K562 (cell line): ENCODE data around the gene AP2A2. TPM values are rescaled to one million over a fixed set of nuclear protein-coding genes. Genes with fewer than 3 reads are reported as not detected.

Experiments used
- ATAC-seq: fragments of 200-7000 bp; cut with Tn5 transposase; 3 replicates; pipeline ENCODE4 v1.9.1; 2020; ENCODE audit warnings: moderate library complexity
- BruUV-seq: library from RNA; stranded (reverse); fragments of 400-500 nt; replicated peaks from 2 replicates; lab custom pipeline; 2021; lab: Mats Ljungman, UMichigan
- CTCF ChIA-PET: fragments of 300-600 bp; formaldehyde crosslinking; extraction: SDS; loops from one replicate; lab custom pipeline; 2021; ENCODE audit warnings: low intra/inter-chr PET ratio; lab: Yijun Ruan, JAX
- POLR2A ChIA-PET: fragments of 300-600, 350-650 bp; sonication (Branson Sonifier 250); formaldehyde crosslinking; extraction: SDS; loops from one replicate; lab custom pipeline; 2021; ENCODE audit warnings: antibody characterized with exemption, inconsistent platforms; lab: Yijun Ruan, JAX
- DNase-seq, 4 experiments: peaks; one replicate each; pipeline versions ENCODE4 v3.0.0 to v3.0.0-alpha.2; 2011 to 2018; ENCODE audit warnings: low spot score in 3 of 4, mixed read lengths in 3 of 4; ENCODE audit errors: extremely low read depth in 1 of 4
- FAIRE-seq: peaks from 2 replicates; lab custom pipeline; 2011; peaks lifted over from hg19 to GRCh38; lab: Jason Lieb, UNC
- H2AFZ ChIP-seq: 2 replicates; pipeline ENCODE4 v1.6.0; 2011; ENCODE audit warnings: low read depth, low read length, control low read depth, inconsistent platforms
- H3K27ac ChIP-seq: fragments of 200-600 bp; 3 replicates; pipeline ENCODE4 v1.8.0; 2011; ENCODE audit warnings: low read depth, mild to moderate bottlenecking, control low read depth, inconsistent platforms, low read length, moderate library complexity, mixed read lengths; ENCODE audit errors: extremely low read depth
- H3K27me3 ChIP-seq, 2 experiments: fragments of 300-600 bp in 1 of 2; 2 replicates in 1 of 2; 3 replicates in 1 of 2; pipeline versions ENCODE4 v1.6.0 to v1.8.0; 2011; ENCODE audit warnings: inconsistent platforms in 2 of 2, low read length in 2 of 2, mild to moderate bottlenecking in 1 of 2, mixed read lengths in 1 of 2, moderate library complexity in 1 of 2; ENCODE audit not compliant: control insufficient read depth in 2 of 2, insufficient read depth in 2 of 2
- H3K36me3 ChIP-seq: fragments of 300-600 bp; 3 replicates; pipeline ENCODE4 v1.8.0; 2011; ENCODE audit warnings: mild to moderate bottlenecking, low read length, inconsistent platforms; ENCODE audit not compliant: control insufficient read depth, insufficient read depth
- H3K4me1 ChIP-seq, 2 experiments: fragments of 200-600 bp in 1 of 2; replicated peaks in 1 of 2; 2 replicates in 1 of 2; 3 replicates in 1 of 2; pipeline versions ENCODE4 v1.5.1 to v1.8.0; 2011; ENCODE audit warnings: inconsistent platforms in 2 of 2, low read length in 2 of 2, mild to moderate bottlenecking in 1 of 2, mixed read lengths in 1 of 2, moderate library complexity in 1 of 2; ENCODE audit not compliant: control insufficient read depth in 2 of 2, insufficient read depth in 2 of 2
- H3K4me2 ChIP-seq: 2 replicates; pipeline ENCODE4 v1.6.1; 2011; ENCODE audit warnings: low read length, control low read depth, inconsistent platforms, mixed read lengths; ENCODE audit not compliant: insufficient read depth
- H3K4me3 ChIP-seq: fragments of 200-600 bp; sonication (generic), shearing (Covaris generic); 2 replicates; pipeline ENCODE4 v1.5.1; 2016; ENCODE audit warnings: control low read depth, inconsistent platforms
- H3K79me2 ChIP-seq: fragments of 200-600 bp; 3 replicates; pipeline ENCODE4 v1.8.0; 2011; ENCODE audit warnings: low read length, inconsistent platforms; ENCODE audit not compliant: control insufficient read depth, insufficient read depth
- H3K9ac ChIP-seq, 2 experiments: 2 replicates each; pipeline versions ENCODE4 v1.6.0 to v1.6.1; 2011; ENCODE audit warnings: low read depth in 2 of 2, low read length in 2 of 2, control low read depth in 1 of 2, inconsistent platforms in 1 of 2, mild to moderate bottlenecking in 1 of 2, mixed read lengths in 1 of 2; ENCODE audit not compliant: insufficient read depth in 1 of 2
- H3K9me1 ChIP-seq: one replicate; pipeline ENCODE4 v1.6.0; 2011; ENCODE audit warnings: inconsistent platforms, mild to moderate bottlenecking, low read length, moderate library complexity; ENCODE audit not compliant: control insufficient read depth, insufficient read depth
- H3K9me3 ChIP-seq: replicated peaks from 2 replicates; pipeline ENCODE4 v1.5.1; 2011; ENCODE audit warnings: low read depth, low read length, inconsistent platforms; ENCODE audit not compliant: control insufficient read depth, insufficient read depth
- H4K20me1 ChIP-seq: replicated peaks from 2 replicates; pipeline ENCODE4 v1.6.1; 2011; ENCODE audit warnings: low read length, inconsistent platforms, mixed read lengths; ENCODE audit not compliant: control insufficient read depth, insufficient read depth
- ATF3 ChIP-seq, 2 experiments: fragments of 450-650 bp in 1 of 2; sonication (generic) in 1 of 2; formaldehyde crosslinking in 1 of 2; IDR thresholded peaks in 1 of 2; conservative IDR thresholded peaks in 1 of 2; 2 replicates each; pipeline versions ENCODE4 v1.6.1 to v1.8.1; 2016 to 2023; ENCODE audit warnings: mild to moderate bottlenecking in 2 of 2, moderate library complexity in 2 of 2, inconsistent platforms in 1 of 2, missing genetic modification reagents in 1 of 2
- CBFA2T3 ChIP-seq: fragments of 450-650 bp; IDR thresholded peaks from 2 replicates; pipeline ENCODE4 v1.6.1; 2017
- CXXC5 ChIP-seq: fragments of 250-450 bp; sonication (Bioruptor Pico); IDR thresholded peaks from 2 replicates; pipeline ENCODE4 v1.8.0; 2022; ENCODE audit warnings: inconsistent platforms, mild to moderate bottlenecking, moderate library complexity
- FOSL1 ChIP-seq: fragments of 200-800 bp; sonication (Bioruptor generic); conservative IDR thresholded peaks from 2 replicates; pipeline ENCODE4 v1.6.1; 2016; ENCODE audit warnings: missing genetic modification characterization, missing compliant biosample characterization
- HDAC1 ChIP-seq, 2 experiments: fragments of 450-650 bp; IDR thresholded peaks; 2 replicates each; pipeline ENCODE4 v1.6.1; 2016 to 2017; ENCODE audit warnings: inconsistent platforms in 1 of 2, mild to moderate bottlenecking in 1 of 2, moderate library complexity in 1 of 2
- HDAC2 ChIP-seq: fragments of 450-650 bp; IDR thresholded peaks from 2 replicates; pipeline ENCODE4 v1.6.1; 2016; ENCODE audit warnings: mild to moderate bottlenecking
- HOXB6 ChIP-seq: fragments of 250-450 bp; sonication (Bioruptor Pico); IDR thresholded peaks from 2 replicates; pipeline ENCODE4 v1.5.1; 2022; ENCODE audit warnings: mild to moderate bottlenecking, borderline replicate concordance
- JUN ChIP-seq, 2 experiments: sonication (generic) in 1 of 2; formaldehyde crosslinking in 1 of 2; IDR thresholded peaks; 2 replicates each; pipeline versions ENCODE4 v1.6.1 to v1.8.0; 2012 to 2022; ENCODE audit warnings: borderline replicate concordance in 2 of 2, mild to moderate bottlenecking in 2 of 2, improper control_type of control experiment in 1 of 2, low read depth in 1 of 2, low read length in 1 of 2, missing genetic modification reagents in 1 of 2
- JUND ChIP-seq, 2 experiments: IDR thresholded peaks; 2 replicates in 1 of 2; 3 replicates in 1 of 2; pipeline ENCODE4 v1.6.1; 2011; ENCODE audit warnings: borderline replicate concordance in 2 of 2, low read depth in 2 of 2, low read length in 2 of 2, improper control_type of control experiment in 1 of 2, missing biosample characterization in 1 of 2, missing genetic modification characterization in 1 of 2, missing genetic modification reagents in 1 of 2
- KDM1A ChIP-seq, 2 experiments: fragments of 450-650 bp; IDR thresholded peaks; 2 replicates each; pipeline ENCODE4 v1.6.1; 2016; ENCODE audit warnings: mild to moderate bottlenecking in 2 of 2
- KLF1 ChIP-seq: fragments of 450-650 bp; IDR thresholded peaks from 2 replicates; pipeline ENCODE4 v1.6.1; 2016; ENCODE audit warnings: missing genetic modification characterization, missing compliant biosample characterization
- PHF21A ChIP-seq: fragments of 450-650 bp; IDR thresholded peaks from 2 replicates; pipeline ENCODE4 v1.6.1; 2017; ENCODE audit warnings: low read depth, borderline replicate concordance
- RCOR1 ChIP-seq, 2 experiments: IDR thresholded peaks; 2 replicates each; pipeline ENCODE4 v1.6.1; 2012; ENCODE audit warnings: low read depth in 2 of 2, low read length in 2 of 2, borderline replicate concordance in 1 of 2, improper control_type of control experiment in 1 of 2
- TBL1XR1 ChIP-seq, 2 experiments: IDR thresholded peaks; 2 replicates each; pipeline ENCODE4 v1.6.1; 2012; ENCODE audit warnings: improper control_type of control experiment in 2 of 2, low read length in 2 of 2, mild to moderate bottlenecking in 1 of 2
- ZBTB7A ChIP-seq: IDR thresholded peaks from 2 replicates; pipeline ENCODE4 v1.6.1; 2011; ENCODE audit warnings: low read depth, mild to moderate bottlenecking, low read length, moderate library complexity, borderline replicate concordance; ENCODE audit not compliant: control insufficient read depth
- WGBS: fragments of 100-300 bp; shearing (Covaris generic); methylation state at CpG from one replicate; pipeline ENCODE4 v1.1.6; 2016; ENCODE audit warnings: low coverage, mixed read lengths; ENCODE audit not compliant: insufficient coverage; ENCODE audit errors: missing lambda C conversion rate; 5-methylcytosine and 5-hydroxymethylcytosine counted together
- in situ Hi-C: fragments of 300-500 bp; cut with MboI; formaldehyde crosslinking; loops from 4 replicates; pipeline ENCODE4 v1.15.0; 2018; ENCODE audit warnings: inconsistent platforms, mixed read lengths
- intact Hi-C: fragments of 100-400 bp; cut with micrococcal nuclease; formaldehyde crosslinking; loops from 2 replicates; pipeline ENCODE4 v1.14.2; 2022
- polyA plus RNA-seq, 8 experiments: library from polyadenylated mRNA; depleted of rRNA in 4 of 8; stranded (reverse) in 5 of 8; unstranded in 3 of 8; fragments of >200 nt; fragmentation: Nextera tagmentation in 2 of 8; fragmentation: Illumina TruSeq in 1 of 8; extraction: Ambion mirVana in 2 of 8; extraction: Trizol in 1 of 8; gene quantifications; 2 replicates each; pipeline versions ENCODE4 v1.2.1 to v1.2.3, GENCODE V29; 2011 to 2014; ENCODE audit warnings: inconsistent platforms in 1 of 8, missing spikeins in 1 of 8
- total RNA-seq, 7 experiments: library from RNA; depleted of rRNA in 6 of 7; stranded (reverse); fragments of >200 nt in 6 of 7; fragmentation: Illumina TruSeq in 2 of 7; extraction: Trizol in 2 of 7; gene quantifications; 2 replicates each; pipeline versions ENCODE4 v1.2.1 to v1.2.3, GENCODE V29; 2011 to 2021; ENCODE audit warnings: low replicate concordance in 1 of 7

AP2A2 gene
- total and polyA plus RNA-seq, 9 of the 15 experiments (the other 6 are each of a cell fraction or from before 2014, with no cell fraction given) = 0.69 to 41.7 (median 15.2) TPM

GRCh38 chr11:926341-926916 lies 759 bp downstream of the AP2A2 start:
- Histone ChIP-seq H3K9me1 (peaks cover 4% of the 10 kb centered on the region), H3K4me2 (peak overlapping the region; percentile 70), H3K4me1 (peaks cover 17 to 49% of the 10 kb centered on the region in 2 experiments), H3K79me2 (peaks cover 37% of the 10 kb centered on the region), H4K20me1 (peaks cover 2% of the 10 kb centered on the region; the same call in 1 of the 2 replicates), H3K9ac (peak overlapping the region; percentile 45 to 95; a peak in 3 of 4 replicates), H3K9me3 (no peaks in the 10 kb centered on the region), H3K36me3 (peaks cover 17% of the 10 kb centered on the region; the same call in 1 of the 3 replicates), H3K27ac (0 out of 3 replicates have a peak overlapping the region, but pooled peaks have one; percentile 32), H2AFZ (no peak overlapping the region), H3K27me3 (no peaks in the 10 kb centered on the region), H3K4me3 (peak overlapping the region; percentile 89)
- TSS peak; percentile 66 for BruUV-seq
- in situ Hi-C loops = no loop called here
- ChIA-PET CTCF (no interaction called here), POLR2A (interaction anchor here (1.0 kb wide), 1 partner anchor 12 kb away, joined by 4 read pairs; no protein-coding TSS in a partner anchor)
- FAIRE-seq (peak; percentile 62), DNase-seq (peak; percentile 16 to 74 (median 54)), ATAC-seq (no peak)
- intact Hi-C loops = no loop called here
- TF ChIP-seq ATF3 (IDR thresholded peaks at IDR 0.05) (peak; percentile 76), ATF3 (CRISPR knock-in tag; conservative IDR thresholded peaks at IDR 0.05) (no peak), KDM1A (IDR thresholded peaks at IDR 0.05) (peak; percentile 98 to 99), CXXC5 (CRISPR knock-in tag) (peak; percentile 15; the same call in 1 of the 2 replicates), CBFA2T3 (peak; percentile 25; the same call in 1 of the 2 replicates), PHF21A (peak; percentile 44; the same call in 1 of the 2 replicates), ZBTB7A (peak; percentile 52; the same call in 1 of the 2 replicates), JUND (IDR thresholded peaks at IDR 0.05; ENCODE audit: borderline replicate concordance, low read depth, low read length) (peak; percentile 76), JUND (tag; IDR thresholded peaks at IDR 0.05; ENCODE audit: borderline replicate concordance, low read depth, low read length) (0 out of 3 replicates have a peak, but pooled peaks have one; percentile 24), TBL1XR1 (IDR thresholded peaks at IDR 0.05; ENCODE audit: low read length in 2 of 2) (no peak), HOXB6 (CRISPR knock-in tag) (no peak), FOSL1 (tag) (peak; percentile 56), HDAC1 (IDR thresholded peaks at IDR 0.05) (peak in 1 of 2 experiments; percentile 80; a peak in 2 of 4 replicates), JUN (IDR thresholded peaks at IDR 0.05; ENCODE audit: borderline replicate concordance, low read depth, low read length) (no peak), JUN (CRISPR knock-in tag; IDR thresholded peaks at IDR 0.05; ENCODE audit: borderline replicate concordance) (no peak), KLF1 (tag) (0 out of 2 replicates have a peak, but pooled peaks have one; percentile 37), HDAC2 (peak; percentile 67; the same call in 1 of the 2 replicates), RCOR1 (IDR thresholded peaks at IDR 0.05; ENCODE audit: borderline replicate concordance in 1 of 2, low read depth in 2 of 2, low read length in 2 of 2) (peak in 1 of 2 experiments; percentile 91; a peak in 2 of 4 replicates)
- WGBS = 11% methylated on average over 21 of the region's 26 CpGs
